HG03571 (cell line): ENCODE results near the gene SYNGR3.
A peak's percentile ranks its signal among the peaks of the same experiment; 100 is the strongest.
"Not testable (repeated sequence)": the region's sequence is repeated elsewhere in the genome, so short reads cannot be mapped to it uniquely, and the experiment has no call there.

ENCODE experiments used
- ATAC-seq: cut with Tn5 transposase; IDR thresholded peaks from one replicate; pipeline ENCODE4 v1.9.1; 2021; ENCODE audit not compliant: unreplicated experiment

SYNGR3 gene, protein sequence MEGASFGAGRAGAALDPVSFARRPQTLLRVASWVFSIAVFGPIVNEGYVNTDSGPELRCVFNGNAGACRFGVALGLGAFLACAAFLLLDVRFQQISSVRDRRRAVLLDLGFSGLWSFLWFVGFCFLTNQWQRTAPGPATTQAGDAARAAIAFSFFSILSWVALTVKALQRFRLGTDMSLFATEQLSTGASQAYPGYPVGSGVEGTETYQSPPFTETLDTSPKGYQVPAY

DNA sequence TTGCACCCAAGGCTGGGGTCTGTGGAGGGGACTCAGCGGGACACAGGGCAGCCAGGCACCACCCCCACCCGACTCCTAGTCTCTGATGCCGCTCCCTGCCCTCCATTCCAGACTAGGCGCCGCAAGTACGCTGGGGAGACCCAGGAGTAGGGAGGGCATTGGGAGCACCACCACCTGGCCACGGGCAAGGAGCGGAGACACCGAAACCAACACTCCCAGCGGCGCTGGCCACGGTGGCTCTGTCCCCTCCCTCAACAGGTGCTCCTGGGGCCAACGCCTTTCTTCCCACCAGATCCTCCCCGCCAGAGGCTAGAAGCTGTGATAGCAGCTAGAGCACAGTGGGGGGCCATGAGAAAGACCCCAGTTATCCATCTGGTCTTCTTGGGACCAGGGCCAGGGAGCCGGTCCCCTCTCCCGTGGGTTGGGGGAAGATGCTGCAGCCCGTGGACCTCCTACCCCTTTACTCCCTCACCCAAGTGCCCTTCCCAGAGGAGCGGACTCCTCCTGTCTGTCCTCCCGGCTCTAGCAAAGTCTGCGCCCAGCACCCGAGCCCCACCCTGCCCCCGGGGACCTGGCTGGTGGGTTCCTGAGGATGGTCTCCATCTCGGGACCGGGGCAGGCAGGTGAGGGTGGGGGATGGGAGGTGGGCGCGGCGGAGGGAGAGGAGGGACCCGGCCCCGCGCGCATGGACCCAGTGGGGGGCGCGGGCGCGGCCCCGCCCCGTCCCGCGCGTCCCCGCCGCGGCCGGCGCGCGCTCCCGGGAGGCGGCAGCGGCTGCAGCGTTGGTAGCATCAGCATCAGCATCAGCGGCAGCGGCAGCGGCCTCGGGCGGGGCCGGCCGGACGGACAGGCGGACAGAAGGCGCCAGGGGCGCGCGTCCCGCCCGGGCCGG lies at the start of gene SYNGR3:
Gene SYNGR3 (plus strand): TSS at position 762 of the 892 bp plus-strand sequence. CDS start 133 bp downstream, outside the sequence.
- ATAC-seq: no peak

DNA sequence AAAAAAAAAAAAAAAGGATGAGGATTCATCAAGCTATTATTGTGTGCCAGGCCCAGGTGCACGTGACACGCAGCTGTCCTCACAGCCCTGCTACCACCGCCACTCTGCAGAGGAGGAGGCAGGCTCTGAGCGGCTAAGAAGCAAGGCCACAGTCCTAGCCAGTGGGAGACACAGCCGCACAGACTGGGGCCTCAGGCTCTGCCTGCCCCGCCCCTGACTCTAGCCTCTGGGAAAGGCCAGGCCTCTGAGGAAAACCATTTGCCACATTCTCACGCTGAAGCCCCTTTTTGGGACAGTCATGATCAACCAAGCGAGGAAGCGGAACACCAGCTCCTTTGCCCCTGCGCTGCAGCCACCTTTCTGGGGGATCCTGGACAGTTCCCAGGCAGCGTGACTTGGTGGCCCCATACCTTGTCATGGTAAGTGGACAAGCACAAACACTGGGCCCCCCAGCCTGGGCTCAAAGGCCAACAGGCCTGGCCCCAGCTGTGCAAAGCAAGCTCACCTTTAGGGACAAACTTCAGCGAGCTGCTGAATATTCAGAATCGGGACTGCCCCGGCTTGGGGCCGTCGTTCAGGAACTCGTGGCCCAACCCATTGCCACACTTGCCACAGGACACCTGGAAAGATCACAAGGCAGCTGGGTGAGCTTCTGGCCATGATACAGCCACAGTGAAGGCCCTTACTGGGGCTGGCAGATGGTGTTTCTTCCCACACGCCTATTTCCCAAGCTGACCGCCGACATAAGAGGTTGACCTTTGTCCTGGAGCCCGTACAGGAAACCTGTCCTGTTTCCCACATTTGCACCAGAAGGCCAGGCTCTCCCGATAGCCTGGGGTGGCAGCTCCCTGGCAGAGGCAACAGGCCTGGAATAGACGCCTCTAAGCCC lies 49.3 kb upstream of the SYNGR3 start:
- no peak for ATAC-seq

DNA sequence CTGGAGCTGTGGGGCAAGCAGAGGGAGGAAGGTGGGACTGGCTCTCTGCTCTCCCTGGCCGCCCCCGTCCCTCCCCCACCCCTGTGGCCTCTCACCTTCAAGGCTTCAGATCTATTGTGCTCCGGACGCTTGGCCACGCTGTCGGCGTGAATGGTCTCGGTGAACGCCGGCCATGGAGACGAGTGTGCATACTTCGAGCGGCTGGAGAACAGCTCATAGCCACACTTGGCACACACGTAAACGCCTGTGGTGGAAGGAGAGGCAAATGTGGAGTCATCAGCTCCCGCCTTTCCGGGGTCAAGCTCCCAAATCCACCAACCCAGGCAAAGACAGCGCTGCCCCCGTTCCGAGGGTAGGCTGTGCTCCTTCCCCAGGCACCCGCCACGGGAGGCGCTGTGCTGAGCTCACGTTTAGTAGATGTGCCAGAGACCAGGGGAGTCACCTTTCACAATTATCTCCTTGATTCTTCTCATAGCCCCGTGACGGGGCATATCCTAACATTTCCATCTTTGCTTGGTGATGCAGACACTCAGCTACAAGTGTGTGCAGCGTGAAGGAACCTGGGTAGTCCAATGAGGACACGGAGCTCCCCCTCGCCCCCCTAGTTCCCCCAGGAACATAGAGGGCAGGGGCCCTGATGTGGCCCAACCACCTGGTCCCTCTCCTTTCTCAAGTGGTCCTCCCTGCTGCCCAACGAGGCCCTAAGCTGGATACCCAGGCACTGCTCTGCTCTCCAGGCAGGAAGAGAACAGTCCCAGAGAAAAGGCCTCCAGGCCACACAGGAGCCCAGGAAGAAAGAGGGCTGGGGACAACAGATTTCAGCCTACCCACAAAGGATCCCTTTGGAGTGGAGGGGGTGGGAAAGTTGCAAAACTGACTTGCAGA lies 48.4 kb upstream of the SYNGR3 start:
- no peak for ATAC-seq

DNA sequence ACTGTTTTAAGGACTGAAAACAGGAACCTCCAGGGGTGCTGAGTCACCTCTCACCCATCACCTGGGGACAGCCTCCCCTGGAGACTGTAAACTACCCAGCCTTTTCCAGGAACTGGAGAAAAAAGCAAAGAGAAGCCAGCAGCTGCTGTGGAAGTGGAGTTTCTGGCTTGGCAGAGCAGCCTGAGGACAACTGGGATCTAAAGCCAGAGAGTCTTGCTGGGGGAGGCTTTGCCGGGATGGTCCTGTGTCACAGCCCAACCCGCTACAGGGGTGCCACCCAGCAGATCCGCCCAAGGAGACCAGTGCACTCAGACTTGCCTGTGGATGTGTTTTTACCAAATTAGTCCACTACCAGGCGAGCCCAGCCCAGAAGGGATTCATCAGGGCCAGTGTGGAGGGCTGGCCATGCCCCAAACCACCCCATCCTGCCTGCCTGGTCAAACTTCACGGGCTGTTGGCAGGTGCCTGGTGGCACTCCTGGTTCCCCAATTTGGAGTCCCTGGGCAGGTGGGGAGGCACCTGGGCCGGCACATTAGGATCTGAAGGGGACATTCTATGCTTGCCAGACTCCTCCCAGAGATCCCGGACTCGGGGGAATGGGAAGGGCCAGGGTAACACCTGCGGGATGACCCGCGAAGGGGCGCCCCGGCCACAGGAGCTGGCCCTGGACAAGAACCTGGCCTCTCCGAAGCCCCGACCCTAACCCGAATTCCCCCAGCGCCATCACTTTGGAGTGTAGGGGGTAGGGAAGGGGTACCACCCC lies 47.5 kb upstream of the SYNGR3 start:
- ATAC-seq: no peak

DNA sequence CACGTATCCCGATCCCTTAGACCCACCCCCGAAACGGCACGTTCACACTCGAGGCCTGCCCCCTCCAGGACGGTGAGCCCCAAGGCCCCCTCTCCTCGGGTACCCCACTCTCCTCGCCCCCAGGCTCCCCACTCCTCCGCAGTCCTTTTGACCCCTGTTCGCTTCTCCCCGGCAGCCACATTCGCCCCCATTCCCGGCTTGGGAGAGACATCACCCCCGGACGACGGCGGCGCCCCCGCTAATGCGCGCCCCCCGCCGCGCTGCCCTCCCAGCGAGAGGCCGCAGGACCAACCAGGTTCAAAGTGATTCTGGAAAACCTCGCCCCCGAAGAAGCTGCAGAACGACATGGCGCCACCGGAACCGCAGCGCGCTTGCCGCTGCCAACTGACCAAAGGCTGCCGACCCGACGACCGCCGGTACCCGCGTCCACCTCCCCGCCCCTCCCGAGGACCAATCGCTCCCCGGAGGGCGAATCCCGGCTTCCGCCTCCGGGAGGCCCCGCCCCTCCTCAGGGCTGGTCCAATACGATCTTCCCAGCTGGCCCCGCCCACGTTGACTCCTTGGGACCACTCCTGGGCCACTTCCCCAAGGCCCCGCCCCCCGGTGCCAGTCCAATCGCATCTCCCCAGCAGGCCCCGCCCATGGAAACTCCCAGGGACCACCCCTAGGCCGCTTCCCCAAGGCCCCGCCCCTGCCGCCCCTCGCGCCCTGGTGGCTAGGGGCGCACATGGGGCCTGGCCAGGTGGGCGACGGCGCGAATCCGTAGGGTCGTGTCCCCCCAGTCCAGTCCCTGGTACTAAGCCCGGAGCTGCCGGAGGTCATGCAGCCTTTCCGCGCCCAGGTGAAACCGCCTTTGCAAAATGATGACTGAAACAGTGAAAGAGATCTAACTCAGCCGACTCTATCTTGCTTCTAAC lies 46.7 kb upstream of the SYNGR3 start, which contains the start of gene MSRB1:
Gene MSRB1 (minus strand): TSS at position 390 of the 917 bp plus-strand sequence. CDS start 43 bp downstream, at position 347.
- ATAC-seq: peak; percentile 86

DNA sequence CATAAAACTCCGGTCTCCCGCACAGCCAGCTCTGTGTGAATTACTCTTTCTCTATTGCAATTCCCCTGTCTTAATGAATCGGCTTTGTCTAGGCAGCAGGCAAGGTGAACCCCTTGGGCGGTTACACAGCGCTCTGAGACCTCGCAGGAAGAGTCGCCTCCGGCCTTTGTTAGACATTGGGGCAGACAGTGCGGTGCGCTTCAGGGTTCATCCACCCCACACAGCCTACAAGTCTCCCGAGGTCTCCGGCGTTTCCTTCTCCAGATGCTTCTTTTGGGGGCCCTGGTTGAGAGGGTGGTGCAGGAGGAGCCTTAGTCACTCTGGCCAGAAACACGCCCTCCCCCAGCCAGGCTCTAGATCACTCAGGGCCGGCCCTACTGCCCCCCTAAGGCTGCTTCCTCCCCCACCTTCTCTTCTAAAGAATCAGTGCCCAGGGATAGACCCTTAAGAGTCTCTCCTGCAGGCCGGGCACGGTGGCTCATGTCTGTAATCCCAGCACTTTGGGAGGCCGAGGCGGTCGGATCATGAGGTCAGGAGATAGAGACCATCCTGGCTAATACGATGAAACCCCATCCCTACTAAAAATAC lies 45.1 kb upstream of the SYNGR3 start:
- ATAC-seq: no peak

DNA sequence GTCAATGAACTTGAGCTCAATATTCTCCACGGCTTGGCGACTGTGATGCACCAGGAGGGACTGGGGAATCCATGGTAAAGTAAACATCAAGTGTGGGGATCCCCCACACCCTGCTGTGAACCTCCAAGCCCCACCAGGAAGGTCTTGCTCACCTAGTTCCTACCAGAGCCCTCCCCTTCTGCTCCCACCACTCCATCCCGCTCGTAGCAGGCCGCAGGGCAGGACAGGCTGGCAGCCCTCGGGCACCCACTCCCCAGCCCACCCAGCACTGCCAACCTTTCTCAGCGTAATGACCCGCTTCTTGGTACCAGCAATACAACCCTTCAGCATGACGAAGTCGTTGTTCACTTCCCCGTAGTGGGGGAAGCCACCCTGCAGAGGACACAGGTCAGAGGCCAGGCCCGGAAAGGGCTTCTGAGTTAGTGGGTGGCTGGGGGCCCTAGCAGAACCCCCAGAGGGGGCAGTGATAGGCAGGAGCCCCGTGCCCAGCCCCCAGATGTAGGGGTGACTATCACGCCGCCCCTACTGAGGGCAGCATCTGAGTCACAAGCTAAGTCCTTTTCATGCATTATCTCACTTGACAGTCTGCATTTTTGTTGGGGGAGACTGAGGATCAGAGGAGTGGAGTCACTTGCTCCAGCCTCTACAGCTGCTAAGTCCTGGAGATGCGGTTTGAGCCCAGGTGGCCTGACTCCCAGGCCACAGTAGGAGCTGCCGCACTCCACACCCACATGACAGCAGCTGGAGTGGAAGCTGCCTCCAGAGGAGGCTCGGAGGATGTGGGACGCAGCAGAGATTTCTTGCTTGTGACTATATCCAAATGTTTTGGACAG lies 44.0 kb upstream of the SYNGR3 start:
- no peak for ATAC-seq

DNA sequence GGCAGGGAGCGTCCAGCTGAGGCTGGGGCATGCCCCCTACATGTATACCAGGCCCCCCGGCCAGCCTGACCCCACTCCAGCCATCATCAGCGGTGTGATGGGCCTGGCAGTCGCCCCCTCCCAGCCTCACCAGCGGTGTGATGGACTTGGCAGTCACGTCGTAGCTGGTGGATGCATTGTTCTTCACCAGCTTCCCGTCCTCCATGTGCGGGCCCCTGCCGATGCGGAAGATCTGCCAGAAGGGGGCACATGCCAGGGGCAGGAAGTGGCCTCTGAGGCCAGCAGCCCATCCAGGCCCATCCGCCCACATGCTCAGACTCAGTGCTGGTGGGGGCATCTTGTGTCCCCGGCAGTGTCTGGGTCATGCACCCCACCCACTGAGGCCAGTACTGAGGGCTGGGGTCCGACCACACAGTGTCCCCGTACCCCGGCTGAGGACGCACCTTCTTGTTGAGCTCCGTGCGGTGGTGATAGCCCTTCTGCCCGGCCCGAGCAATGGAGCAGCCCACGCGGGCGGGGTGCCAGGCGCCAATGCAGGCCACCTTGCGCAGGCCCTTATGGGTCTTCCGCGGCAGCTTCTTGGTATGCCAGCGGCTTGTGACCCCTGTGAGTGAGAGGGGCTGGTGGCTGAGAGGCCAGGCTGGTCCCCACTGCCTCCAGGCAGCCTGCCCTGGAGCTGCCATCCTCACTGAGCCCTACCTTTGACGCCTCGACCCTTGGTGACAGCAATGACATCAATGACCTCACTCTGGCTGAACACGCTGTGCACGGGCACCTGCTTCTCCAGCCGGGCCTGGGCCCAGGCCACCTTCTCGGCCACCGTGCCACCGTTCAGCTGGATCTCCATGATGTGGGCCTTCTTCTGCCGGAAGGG lies 43.0 kb upstream of the SYNGR3 start:
- no peak for ATAC-seq

DNA sequence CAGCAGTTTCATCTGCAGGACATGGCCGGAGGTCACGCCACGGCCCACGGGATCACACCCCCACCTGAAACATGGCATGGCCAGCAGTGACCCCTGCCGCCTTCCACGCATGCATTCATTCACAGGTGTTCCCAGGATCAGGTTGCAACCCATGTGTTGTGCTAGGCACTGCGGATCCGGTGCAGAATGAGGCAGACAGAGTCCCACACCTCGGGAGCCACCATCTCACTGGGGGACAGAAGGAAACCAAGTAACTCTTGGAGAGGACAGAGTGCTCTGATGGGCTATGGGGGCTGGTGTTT lies 42.5 kb upstream of the SYNGR3 start:
- no peak for ATAC-seq

DNA sequence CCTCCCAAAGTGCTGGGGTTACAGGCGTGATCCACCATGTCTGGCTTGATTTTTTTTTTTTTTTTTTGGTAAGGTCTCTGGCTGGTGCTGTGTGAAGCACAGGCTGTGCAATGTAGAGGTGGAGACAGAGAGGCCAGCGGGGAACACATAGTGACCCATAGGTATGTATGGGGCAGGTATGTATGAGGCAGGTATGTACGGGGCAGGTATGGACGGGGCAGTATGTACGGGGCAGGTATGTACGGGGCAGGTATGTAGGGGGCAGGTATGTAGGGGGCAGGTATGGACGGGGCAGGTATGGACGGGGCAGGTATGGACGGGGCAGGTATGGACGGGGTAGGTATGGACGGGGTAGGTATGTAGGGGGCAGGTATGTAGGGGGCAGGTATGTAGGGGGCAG lies 40.3 kb upstream of the SYNGR3 start:
- ATAC-seq: no peak

DNA sequence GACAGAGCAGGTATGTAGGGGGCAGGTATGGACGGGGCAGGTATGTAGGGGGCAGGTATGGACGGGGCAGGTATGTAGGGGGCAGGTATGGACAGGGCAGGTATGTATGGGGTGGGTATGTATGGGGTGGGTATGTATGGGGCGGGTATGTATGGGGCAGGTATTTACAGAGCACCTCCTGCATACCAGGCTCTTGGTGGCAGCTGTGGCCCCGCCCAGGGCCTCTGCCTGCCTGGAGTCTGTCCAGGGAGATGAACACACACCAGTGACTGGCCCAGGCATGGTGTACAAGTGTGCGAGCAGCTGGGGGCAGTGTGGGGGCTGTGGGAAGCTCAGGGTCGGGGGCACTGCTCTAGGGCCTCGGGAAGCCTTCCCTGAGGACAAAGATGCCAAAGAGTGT lies 39.7 kb upstream of the SYNGR3 start:
- no peak for ATAC-seq

DNA sequence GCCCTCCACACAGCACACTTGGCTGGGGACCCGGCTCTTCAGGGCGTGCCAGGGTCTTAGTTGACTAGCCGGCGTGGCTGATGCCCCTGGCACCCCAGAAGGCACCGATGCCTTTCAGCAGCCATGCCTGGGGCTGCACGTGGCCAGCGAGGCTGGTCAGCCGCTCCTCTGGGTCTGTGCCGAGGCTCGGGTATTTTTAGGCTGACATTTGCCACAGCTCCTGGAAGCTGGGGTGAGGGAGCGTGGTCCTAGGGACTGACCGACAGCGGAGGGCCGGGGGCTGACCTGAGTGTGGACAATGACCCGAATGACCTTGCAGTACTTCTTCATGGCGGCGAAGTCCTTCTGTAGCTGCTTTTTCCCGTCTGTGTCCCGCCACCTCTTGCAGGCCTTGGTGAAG lies 39.2 kb upstream of the SYNGR3 start:
- ATAC-seq: no peak

DNA sequence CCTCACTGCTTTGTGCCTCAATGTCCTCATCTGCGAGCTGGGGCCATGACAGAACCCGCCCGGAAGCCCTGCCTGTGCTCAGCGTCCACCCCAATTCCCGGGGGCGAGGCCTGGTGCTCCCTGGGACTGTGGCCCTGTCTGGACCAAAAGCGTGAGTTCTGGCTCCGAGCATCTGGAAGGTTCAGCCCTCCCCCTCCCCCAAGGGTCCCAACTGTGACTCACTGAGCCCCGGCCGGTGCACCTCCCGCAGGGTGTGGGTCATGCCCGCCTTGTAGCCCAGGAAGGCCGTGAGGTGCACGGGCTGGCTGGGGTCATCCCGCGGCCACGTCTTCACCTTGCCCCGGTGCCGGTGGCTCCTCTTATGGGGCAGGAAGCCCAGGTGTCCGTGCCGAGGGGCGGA lies 36.0 kb upstream of the SYNGR3 start:
- no peak for ATAC-seq

DNA sequence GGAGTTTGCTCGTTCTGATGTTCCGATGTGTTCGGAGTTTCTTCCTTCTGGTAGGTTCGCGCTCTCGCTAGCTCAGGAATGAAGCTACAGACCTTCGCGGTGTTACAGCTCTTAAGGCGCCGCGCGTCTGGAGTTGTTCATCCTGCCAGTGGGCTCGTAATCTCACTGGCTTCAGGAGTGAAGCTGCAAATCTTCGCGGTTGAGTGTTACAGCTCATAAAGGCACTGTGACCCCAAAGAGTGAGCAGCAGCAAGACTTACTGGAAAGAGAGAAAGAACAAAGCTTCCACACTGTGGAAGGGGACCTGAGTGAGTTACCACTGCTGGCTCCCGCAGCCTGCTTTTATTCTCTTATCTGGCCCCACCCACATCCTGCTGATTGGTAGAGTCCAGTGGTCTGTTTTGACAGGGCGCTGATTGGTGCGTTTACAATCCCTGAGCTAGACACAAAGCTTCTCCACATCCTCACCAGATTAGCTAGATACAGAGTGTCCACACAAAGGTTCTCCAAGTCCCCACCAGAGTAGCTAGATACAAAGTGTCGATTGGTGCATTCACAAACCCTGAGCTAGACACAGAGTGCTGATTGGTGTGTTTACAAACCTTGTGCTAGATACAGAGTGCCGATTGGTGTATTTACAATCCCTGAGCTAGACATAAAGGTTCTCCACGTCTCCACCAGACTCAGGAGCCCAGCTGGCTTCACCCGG lies 32.2 kb upstream of the SYNGR3 start:
- ATAC-seq: not testable (repeated sequence)

DNA sequence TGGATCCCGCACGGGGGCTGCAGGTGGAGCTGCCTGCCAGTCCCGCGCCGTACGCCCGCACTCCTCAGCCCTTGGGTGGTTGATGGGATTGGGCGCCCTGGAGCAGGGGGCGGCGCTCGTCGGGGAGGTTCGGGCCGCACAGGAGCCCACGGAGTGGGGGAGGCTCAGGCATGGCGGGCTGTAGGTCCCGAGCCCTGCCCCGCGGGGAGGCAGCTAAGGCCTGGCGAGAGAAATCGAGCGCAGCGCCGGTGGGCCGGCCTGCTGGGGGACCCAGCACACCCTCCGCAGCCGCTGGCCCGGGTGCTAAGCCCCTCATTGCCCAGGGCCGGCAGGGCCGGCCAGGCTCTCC lies 31.7 kb upstream of the SYNGR3 start:
- not testable (repeated sequence) for ATAC-seq

DNA sequence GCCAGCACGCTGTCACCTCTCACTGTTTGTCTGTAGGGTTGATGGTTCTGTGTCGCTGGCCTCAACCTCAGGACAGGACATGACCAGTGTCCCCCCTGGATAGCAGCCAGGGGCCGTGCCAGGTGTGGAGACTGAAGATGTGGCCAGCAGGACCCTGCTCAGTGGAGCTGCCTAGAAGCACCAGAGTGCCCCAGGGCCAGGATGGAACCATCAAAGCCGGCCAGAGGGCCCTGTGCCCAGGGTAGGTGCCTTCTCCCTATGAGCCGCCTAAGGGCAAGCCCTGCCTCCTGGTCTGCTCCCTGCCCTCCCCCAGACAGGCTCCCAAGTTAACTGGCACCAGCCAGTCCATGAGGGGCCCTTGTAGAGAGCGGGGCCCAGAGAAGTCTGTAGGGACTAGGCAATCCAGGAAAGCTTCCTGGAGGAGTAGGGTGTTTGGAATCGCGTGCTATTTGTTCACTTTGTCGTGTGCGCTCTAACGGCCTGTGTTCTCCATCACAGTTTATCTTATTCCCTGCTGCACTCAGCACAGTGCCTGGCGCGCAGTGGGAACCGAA lies 31.0 kb upstream of the SYNGR3 start:
- ATAC-seq: no peak
